Omental fat pad (tissue), 4 donors: Measurements from ENCODE around the gene HSP90B1. TPM values are rescaled to one million over a fixed set of nuclear protein-coding genes. Genes with fewer than 3 reads are reported as not detected.
A peak's percentile ranks its signal among the peaks of the same experiment; 100 is the strongest.

ENCODE experiments used
- ATAC-seq: fragments of 150-250 bp; one replicate; pipeline ENCODE4 v1.9.1; 2016; ENCODE audit warnings: mild to moderate bottlenecking, moderate library complexity; ENCODE audit not compliant: low FRiP score
- DNase-seq: peaks from one replicate; pipeline ENCODE4 v3.0.0-alpha.2; 2019; ENCODE audit warnings: low spot score
- total RNA-seq, 4 donors: library from RNA; depleted of rRNA; stranded (reverse); fragments of >200 nt; gene quantifications; one replicate each; pipeline ENCODE4 v1.1.0, GENCODE V29; 2016
- TF ChIP-seq, protein P1 (sequence below), 3 donors: fragments of 450-650 bp; IDR thresholded peaks; one replicate each; pipeline ENCODE4 v1.5.1; 2016 to 2017; ENCODE audit warnings: antibody characterized with exemption in 3 of 3, mild to moderate bottlenecking in 3 of 3, moderate library complexity in 2 of 3

The HSP90B1 gene
- total RNA-seq, 4 donors from 2014 or later, result 289 to 590 (median 554) TPM

GRCh38 chr12:103996595-103996994 lies 66.4 kb downstream of the HSP90B1 start:
- TF ChIP-seq, protein P1, sequence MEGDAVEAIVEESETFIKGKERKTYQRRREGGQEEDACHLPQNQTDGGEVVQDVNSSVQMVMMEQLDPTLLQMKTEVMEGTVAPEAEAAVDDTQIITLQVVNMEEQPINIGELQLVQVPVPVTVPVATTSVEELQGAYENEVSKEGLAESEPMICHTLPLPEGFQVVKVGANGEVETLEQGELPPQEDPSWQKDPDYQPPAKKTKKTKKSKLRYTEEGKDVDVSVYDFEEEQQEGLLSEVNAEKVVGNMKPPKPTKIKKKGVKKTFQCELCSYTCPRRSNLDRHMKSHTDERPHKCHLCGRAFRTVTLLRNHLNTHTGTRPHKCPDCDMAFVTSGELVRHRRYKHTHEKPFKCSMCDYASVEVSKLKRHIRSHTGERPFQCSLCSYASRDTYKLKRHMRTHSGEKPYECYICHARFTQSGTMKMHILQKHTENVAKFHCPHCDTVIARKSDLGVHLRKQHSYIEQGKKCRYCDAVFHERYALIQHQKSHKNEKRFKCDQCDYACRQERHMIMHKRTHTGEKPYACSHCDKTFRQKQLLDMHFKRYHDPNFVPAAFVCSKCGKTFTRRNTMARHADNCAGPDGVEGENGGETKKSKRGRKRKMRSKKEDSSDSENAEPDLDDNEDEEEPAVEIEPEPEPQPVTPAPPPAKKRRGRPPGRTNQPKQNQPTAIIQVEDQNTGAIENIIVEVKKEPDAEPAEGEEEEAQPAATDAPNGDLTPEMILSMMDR (IDR thresholded peaks at IDR 0.05), result no peak
- DNase-seq (no peak), ATAC-seq (no peak)

DNA sequence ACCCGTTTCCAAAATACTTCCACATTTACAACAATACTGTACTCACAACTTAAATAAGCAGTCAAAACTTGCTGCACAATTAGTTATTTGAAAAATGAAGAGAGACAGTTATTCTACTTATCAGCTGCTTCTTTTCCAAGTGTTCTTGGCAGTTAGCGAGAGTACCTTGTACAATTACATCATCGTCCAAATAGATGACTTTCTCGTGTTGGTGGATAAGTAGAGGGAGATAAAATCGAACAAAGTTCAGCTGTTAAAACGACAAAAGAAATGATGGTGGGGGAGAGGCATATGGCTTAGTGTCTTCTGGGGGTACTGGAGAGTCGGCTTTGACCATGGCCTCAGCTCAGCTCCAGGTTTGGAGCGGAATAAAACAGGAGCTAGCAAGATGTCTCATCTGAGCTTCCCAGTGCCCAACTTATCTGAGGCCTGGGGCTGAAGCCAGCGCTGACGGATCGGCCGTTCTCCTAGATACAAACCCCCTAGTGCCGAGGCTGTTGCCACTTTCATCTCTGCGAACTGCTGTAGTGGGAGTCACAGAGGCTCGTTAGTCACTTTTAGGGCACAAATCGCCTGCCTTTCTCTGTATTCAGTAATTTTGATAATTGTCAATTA lies 67.2 kb downstream of the HSP90B1 start:
- ATAC-seq (peak; percentile 91), DNase-seq (no peak)
- TF ChIP-seq, protein P1 (IDR thresholded peaks at IDR 0.05), result no peak

Other genes starting within 250 kb of the HSP90B1 start
- 10 to 100 TPM in 1 of 4 donors, 1 to 10 TPM in 3; 4.1 to 10.2 (median 7.0) TPM for gene NT5DC3, start 89.2 kb upstream of the HSP90B1 start, total RNA-seq
- 10 to 100 TPM; 14.6 to 41.4 (median 24.6) TPM for gene TDG, start 35.5 kb downstream of the HSP90B1 start, total RNA-seq
- gene GLT8D2, start 119.8 kb downstream of the HSP90B1 start, total RNA-seq, result 10 to 100 TPM in 2 of 4 donors, 1 to 10 TPM in 2; 8.1 to 31.6 (median 13.8) TPM
- 10 to 100 TPM; 11.2 to 32.5 (median 15.9) TPM for gene HCFC2, start 134.1 kb downstream of the HSP90B1 start, total RNA-seq
- gene NFYB, start 207.8 kb downstream of the HSP90B1 start, total RNA-seq, result 10 to 100 TPM; 25.9 to 47.8 (median 33.8) TPM